Measurements from ENCODE around the gene JDP2. TPM values are rescaled to one million over a fixed set of nuclear protein-coding genes. Genes with fewer than 3 reads are reported as not detected.
A peak's percentile ranks its signal among the peaks of the same experiment; 100 is the strongest.

Gene JDP2
- total RNA-seq, 2 donors from 2014 or later, result 81.8 to 100 TPM

GRCh38 chr14:75424496-75424895, 3.3 kb upstream of the JDP2 start:
- no peaks in the 10 kb centered on the region for H3K9me3 ChIP-seq
- DNase-seq (ENCODE audit: low spot score) (no peak), ATAC-seq (ENCODE audit: insufficient number of reproducible peaks, low FRiP score, low read depth) (no peak)
- TF ChIP-seq CTCF (IDR thresholded peaks at IDR 0.05), result no peak
- no peaks in the 10 kb centered on the region for H3K27me3 ChIP-seq (replicated peaks; ENCODE audit: insufficient read depth)
- peaks cover 9 to 14% of the 10 kb centered on the region in 2 donors for H3K4me1 ChIP-seq (ENCODE audit: control insufficient read depth in 1 of 2, low read depth in 2 of 2)
- H3K36me3 ChIP-seq, result no peaks in the 10 kb centered on the region
- H3K27ac ChIP-seq, result no peak overlapping the region
- H3K4me3 ChIP-seq, result no peak overlapping the region

- TF ChIP-seq CTCF (IDR thresholded peaks at IDR 0.05), result no peak
- DNase-seq (ENCODE audit: low spot score) (no peak), ATAC-seq (ENCODE audit: insufficient number of reproducible peaks, low FRiP score, low read depth) (no peak)
- H3K27me3 ChIP-seq (replicated peaks; ENCODE audit: insufficient read depth), result no peaks in the 10 kb centered on the region
- H3K4me3 ChIP-seq, result no peak overlapping the region
- no peaks in the 10 kb centered on the region for H3K9me3 ChIP-seq
- H3K4me1 ChIP-seq (ENCODE audit: control insufficient read depth in 1 of 2, low read depth in 2 of 2), result peaks cover 18 to 23% of the 10 kb centered on the region in 2 donors
- no peaks in the 10 kb centered on the region for H3K36me3 ChIP-seq
- no peak overlapping the region for H3K27ac ChIP-seq
These were observed 2.4 kb upstream of the JDP2 start for GRCh38 chr14:75425446-75425845.

- Histone ChIP-seq H3K36me3 (no peaks in the 10 kb centered on the region), H3K4me3 (peak overlapping the region; percentile 84), H3K4me1 (ENCODE audit: control insufficient read depth in 1 of 2, low read depth in 2 of 2) (peaks cover 23 to 34% of the 10 kb centered on the region in 2 donors), H3K9me3 (no peaks in the 10 kb centered on the region), H3K27me3 (replicated peaks; ENCODE audit: insufficient read depth) (no peaks in the 10 kb centered on the region), H3K27ac (peak overlapping the region; percentile 58 to 79)
- no peak for TF ChIP-seq CTCF (IDR thresholded peaks at IDR 0.05)
- ATAC-seq (ENCODE audit: insufficient number of reproducible peaks, low FRiP score, low read depth), result no peak
- DNase-seq (ENCODE audit: low spot score), result no peak
These were observed 1.3 kb upstream of the JDP2 start for GRCh38 chr14:75426332-75427125.

GRCh38 chr14:75427126-75427481, 718 bp upstream of the JDP2 start:
- no peaks in the 10 kb centered on the region for H3K9me3 ChIP-seq
- peaks cover 23 to 37% of the 10 kb centered on the region in 2 donors for H3K4me1 ChIP-seq (ENCODE audit: control insufficient read depth in 1 of 2, low read depth in 2 of 2)
- peak overlapping the region; percentile 84 for H3K4me3 ChIP-seq
- DNase-seq (ENCODE audit: low spot score), result no peak
- H3K27ac ChIP-seq, result peak overlapping the region; percentile 58 to 79
- no peak for TF ChIP-seq CTCF (IDR thresholded peaks at IDR 0.05)
- H3K27me3 ChIP-seq (replicated peaks; ENCODE audit: insufficient read depth), result no peaks in the 10 kb centered on the region
- no peaks in the 10 kb centered on the region for H3K36me3 ChIP-seq
- no peak for ATAC-seq (ENCODE audit: insufficient number of reproducible peaks, low FRiP score, low read depth)

- TF ChIP-seq CTCF (IDR thresholded peaks at IDR 0.05), result no peak
These were observed 645 bp downstream of the JDP2 start for GRCh38 chr14:75428230-75429104.

More at GRCh38 chr14:75428230-75429104, 645 bp downstream of the JDP2 start:
- Histone ChIP-seq H3K4me3 (peak overlapping the region; percentile 95), H3K27ac (peak overlapping the region; percentile 55 to 61), H3K9me3 (no peaks in the 10 kb centered on the region), H3K36me3 (peaks cover 5% of the 10 kb centered on the region), H3K27me3 (replicated peaks; ENCODE audit: insufficient read depth) (no peaks in the 10 kb centered on the region), H3K4me1 (ENCODE audit: control insufficient read depth in 1 of 2, low read depth in 2 of 2) (peaks cover 23 to 40% of the 10 kb centered on the region in 2 donors)
- ATAC-seq (ENCODE audit: insufficient number of reproducible peaks, low FRiP score, low read depth), result no peak
- no peak for DNase-seq (ENCODE audit: low spot score)

Data from thoracic aorta (tissue), 2 donors.